ENCODE results near the gene ASCC2. TPM values are rescaled to one million over a fixed set of nuclear protein-coding genes. Genes with fewer than 3 reads are reported as not detected.
A peak's percentile ranks its signal among the peaks of the same experiment; 100 is the strongest.

The ASCC2 gene
- total and polyA plus RNA-seq, 4 donors, result 34.6 to 43.7 (median 38.7) TPM

GRCh38 chr22:29885610-29886009 is 47.5 kb upstream of the ASCC2 start:
- Histone ChIP-seq H3K9ac (ENCODE audit: low read depth in 1 of 2, low read length in 2 of 2) (no peak overlapping the region), H3K4me3 (ENCODE audit: low read depth in 1 of 3, low read length in 3 of 3) (no peak overlapping the region), H3K27me3 (ENCODE audit: control insufficient read depth in 4 of 4, insufficient read depth in 4 of 4, low read length in 3 of 4) (no peaks in the 10 kb centered on the region), H3K9me3 (ENCODE audit: control insufficient read depth in 4 of 4, low read length in 3 of 4) (no peaks in the 10 kb centered on the region), H3K4me1 (ENCODE audit: control insufficient read depth in 4 of 4, insufficient read depth in 4 of 4, low read length in 3 of 4) (peaks cover 7 to 23% (median 12%) of the 10 kb centered on the region in 4 donors), H3K36me3 (ENCODE audit: control insufficient read depth in 4 of 4, insufficient read depth in 3 of 4, low read depth in 1 of 4, low read length in 3 of 4) (no peaks in the 10 kb centered on the region), H3K27ac (ENCODE audit: low read depth in 1 of 2, low read length in 2 of 2) (no peak overlapping the region)
- no peak for DNase-seq (ENCODE audit: low spot score)
- TF ChIP-seq REST (IDR thresholded peaks at IDR 0.05) (no peak), JUND (IDR thresholded peaks at IDR 0.05) (no peak), RXRA (IDR thresholded peaks at IDR 0.05) (no peak), TAF1 (conservative IDR thresholded peaks at IDR 0.05) (no peak), FOXA2 (IDR thresholded peaks at IDR 0.05) (no peak), FOXA1 (IDR thresholded peaks at IDR 0.05) (no peak), YY1 (IDR thresholded peaks at IDR 0.05) (no peak), CTCF (IDR thresholded peaks at IDR 0.05; ENCODE audit: low read depth, low read length, missing input control) (no peak), MAX (IDR thresholded peaks at IDR 0.05) (no peak), NR2F2 (IDR thresholded peaks at IDR 0.05) (no peak), HNF4A (conservative IDR thresholded peaks at IDR 0.05) (no peak)
- 75% methylated on average over 4 of the region's 4 CpGs for WGBS

- no peaks in the 10 kb centered on the region for H3K36me3 ChIP-seq (ENCODE audit: control insufficient read depth in 4 of 4, insufficient read depth in 3 of 4, low read depth in 1 of 4, low read length in 3 of 4)
- H3K9ac ChIP-seq (ENCODE audit: low read depth in 1 of 2, low read length in 2 of 2), result peak overlapping the region; percentile 74 to 85
- peaks cover 5 to 23% (median 12%) of the 10 kb centered on the region in 4 donors for H3K4me1 ChIP-seq (ENCODE audit: control insufficient read depth in 4 of 4, insufficient read depth in 4 of 4, low read length in 3 of 4)
- TF ChIP-seq NR2F2 (IDR thresholded peaks at IDR 0.05) (peak; percentile 18), ATF3 (IDR thresholded peaks at IDR 0.05) (no peak)
- H3K4me3 ChIP-seq (ENCODE audit: low read depth in 1 of 3, low read length in 3 of 3), result peak overlapping the region; percentile 57 to 100 (median 91)
- no peaks in the 10 kb centered on the region for H3K27me3 ChIP-seq (ENCODE audit: control insufficient read depth in 4 of 4, insufficient read depth in 4 of 4, low read length in 3 of 4)
- peak overlapping the region; percentile 95 to 99 for H3K27ac ChIP-seq (ENCODE audit: low read depth in 1 of 2, low read length in 2 of 2)
- no peak for DNase-seq (ENCODE audit: low spot score)
- no peaks in the 10 kb centered on the region for H3K9me3 ChIP-seq (ENCODE audit: control insufficient read depth in 4 of 4, low read length in 3 of 4)
- 2% methylated on average over 14 of the region's 14 CpGs for WGBS
Measured at GRCh38 chr22:29883775-29884097, 45.7 kb upstream of the ASCC2 start.
